HG03108 (cell line): ENCODE results near the gene STOML2.
"Not testable (repeated sequence)": the region's sequence is repeated elsewhere in the genome, so short reads cannot be mapped to it uniquely, and the experiment has no call there.

ENCODE experiments used
- ATAC-seq: cut with Tn5 transposase; IDR thresholded peaks from one replicate; pipeline ENCODE4 v1.9.1; 2021; ENCODE audit warnings: moderate library complexity; ENCODE audit not compliant: unreplicated experiment

The STOML2 gene

GRCh38 chr9:35102769-35103659 lies at the start of gene STOML2:
Gene STOML2, minus strand, starts transcription at chr9:35103131. Its CDS starts 37 bp downstream, at chr9:35103094.
- peak; percentile 94 for ATAC-seq

- ATAC-seq, result not testable (repeated sequence)
These were observed 45.1 kb upstream of the STOML2 start for GRCh38 chr9:35147941-35148563.

GRCh38 chr9:35142037-35142436 lies 39.1 kb upstream of the STOML2 start:
- no peak for ATAC-seq

- no peak for ATAC-seq
These were observed 37.2 kb upstream of the STOML2 start for GRCh38 chr9:35140093-35140492.

GRCh38 chr9:35136866-35137265 lies 33.9 kb upstream of the STOML2 start:
- ATAC-seq, result no peak

- ATAC-seq, result no peak
These were observed 33.1 kb upstream of the STOML2 start for GRCh38 chr9:35135988-35136387.

- ATAC-seq, result no peak
These were observed 32.0 kb upstream of the STOML2 start for GRCh38 chr9:35134920-35135319.

GRCh38 chr9:35116898-35117551 lies 14.1 kb upstream of the STOML2 start:
- ATAC-seq, result peak; percentile 42

- no peak for ATAC-seq
These were observed 13.6 kb upstream of the STOML2 start for GRCh38 chr9:35116539-35116897.

GRCh38 chr9:35115680-35116538 lies 13.0 kb upstream of the STOML2 start, which contains the start of gene ATOSB:
Gene ATOSB, minus strand, starts transcription at chr9:35115862. Its CDS starts 7,588 bp downstream, at chr9:35108274.
- peak; percentile 42 for ATAC-seq

GRCh38 chr9:35114840-35115628 lies 12.1 kb upstream of the STOML2 start:
- ATAC-seq, result no peak

GRCh38 chr9:35114113-35114839 lies 11.3 kb upstream of the STOML2 start:
- no peak for ATAC-seq

- no peak for ATAC-seq
These were observed 9.5 kb upstream of the STOML2 start for GRCh38 chr9:35112257-35113020.

GRCh38 chr9:35111001-35111933 lies 8.3 kb upstream of the STOML2 start:
- ATAC-seq, result peak; percentile 70

GRCh38 chr9:35110327-35110761 lies 7.4 kb upstream of the STOML2 start:
- ATAC-seq, result no peak

- no peak for ATAC-seq
These were observed 6.1 kb upstream of the STOML2 start for GRCh38 chr9:35108946-35109575.

GRCh38 chr9:35108461-35108860 lies 5.5 kb upstream of the STOML2 start:
- no peak for ATAC-seq
